HG03060 (cell line): ENCODE results near the gene PRKAR1B.

Experiments used
- ATAC-seq: cut with Tn5 transposase; IDR thresholded peaks from one replicate; pipeline ENCODE4 v1.9.1; 2021; ENCODE audit warnings: low read depth, moderate number of reproducible peaks; ENCODE audit not compliant: unreplicated experiment

Gene PRKAR1B

DNA sequence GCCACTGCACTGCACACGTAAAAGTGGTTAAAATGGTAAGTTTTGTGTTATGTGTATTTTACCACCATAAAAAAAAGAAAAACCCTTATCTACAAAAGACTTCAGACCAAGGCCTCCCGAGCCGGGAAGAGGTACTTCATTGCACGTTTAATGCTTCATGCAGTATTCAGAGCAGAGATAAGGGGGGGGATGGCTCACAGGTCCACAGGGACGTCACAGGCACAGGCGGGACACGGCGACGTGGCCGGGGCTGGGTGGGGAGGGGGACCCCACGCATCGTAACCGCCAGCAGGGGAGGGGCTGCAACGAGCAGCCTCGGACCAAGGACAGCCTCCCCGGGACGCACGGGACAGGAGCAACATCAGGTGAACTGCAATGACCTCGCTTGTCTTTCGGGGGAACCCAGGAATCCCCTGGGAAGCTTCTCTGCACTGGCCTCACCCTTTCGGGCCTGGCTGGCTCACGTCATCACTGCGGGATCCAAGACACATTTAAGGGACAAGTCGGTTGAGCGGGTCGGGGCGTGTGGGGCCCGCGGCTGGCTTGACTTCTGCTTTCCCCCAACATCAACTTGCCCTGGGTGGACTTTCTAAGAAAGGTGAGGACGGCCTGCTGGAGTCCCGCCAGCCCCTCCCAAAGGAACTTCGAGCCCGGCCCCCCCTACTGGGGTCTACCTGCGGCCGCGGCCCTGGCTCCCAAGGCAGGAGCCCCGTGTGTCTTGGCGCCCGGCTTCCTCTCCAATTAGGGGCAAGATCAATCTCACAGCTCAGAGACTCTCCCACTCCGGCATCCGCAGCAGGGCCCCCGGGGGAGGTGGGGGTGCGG lies 177.8 kb downstream of the PRKAR1B start:
- no peak for ATAC-seq

GRCh38 chr7:548401-548800 lies 178.7 kb downstream of the PRKAR1B start:
- ATAC-seq = no peak

DNA sequence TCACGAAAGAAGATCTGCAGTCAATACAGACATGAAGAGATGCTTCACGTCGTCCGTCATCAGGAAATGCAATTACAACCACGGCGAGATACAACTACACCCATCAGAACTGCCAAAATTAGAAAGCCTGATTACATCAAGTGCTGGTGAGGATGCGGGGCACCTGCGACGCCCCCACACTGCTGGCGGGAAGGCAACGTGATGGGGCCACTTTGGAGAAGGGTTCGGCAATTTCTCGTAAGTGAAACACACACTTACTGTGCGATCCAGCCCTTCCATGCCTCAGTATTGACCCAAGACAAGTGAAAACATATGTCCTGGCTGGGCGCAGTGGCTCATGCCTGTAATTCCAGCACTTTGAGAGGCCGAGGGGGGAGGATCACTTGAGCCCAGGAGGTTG lies 181.6 kb downstream of the PRKAR1B start:
- ATAC-seq = no peak

DNA sequence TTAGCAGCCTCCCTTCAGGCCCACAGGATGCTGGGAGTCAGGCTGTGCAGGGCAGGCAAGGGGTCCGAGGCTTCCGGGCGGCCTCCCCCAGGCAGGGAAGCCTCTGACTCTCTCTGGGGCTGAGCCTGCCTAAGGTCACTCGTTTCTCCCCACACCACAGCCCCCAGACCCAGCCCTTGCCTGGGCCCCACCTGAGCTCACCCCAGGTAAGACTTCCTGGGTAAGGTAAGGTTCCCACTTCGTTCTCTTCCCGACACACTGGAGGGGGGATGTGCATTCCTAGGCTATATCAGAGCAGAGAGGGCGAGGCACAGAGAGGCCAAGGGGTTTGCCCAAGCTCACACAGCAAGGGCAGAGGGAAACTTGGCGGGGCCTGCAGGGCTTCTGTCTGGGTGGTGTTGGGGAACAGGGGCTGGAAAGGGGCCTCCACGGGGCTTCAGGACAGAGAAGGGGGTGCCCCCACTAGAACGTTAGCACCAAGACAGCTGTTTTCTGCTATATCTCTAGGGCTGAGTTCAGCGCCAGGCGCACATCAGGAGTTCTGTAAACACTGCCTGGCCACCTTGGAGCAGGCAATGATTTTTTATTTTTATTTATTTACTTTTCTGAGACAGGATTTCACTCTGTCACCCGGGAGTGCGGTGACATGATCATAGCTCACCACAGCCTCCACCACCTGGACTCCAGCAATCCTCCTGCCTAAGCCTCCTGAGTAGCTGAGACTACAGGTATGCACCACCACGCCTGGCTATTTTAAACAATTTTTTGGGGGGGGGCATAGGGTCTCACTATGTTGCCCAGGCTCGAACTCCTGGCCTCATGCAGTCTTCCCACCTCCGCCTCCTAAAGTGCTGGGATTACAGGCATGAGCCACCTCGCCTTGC lies 182.5 kb downstream of the PRKAR1B start:
- ATAC-seq = no peak

DNA sequence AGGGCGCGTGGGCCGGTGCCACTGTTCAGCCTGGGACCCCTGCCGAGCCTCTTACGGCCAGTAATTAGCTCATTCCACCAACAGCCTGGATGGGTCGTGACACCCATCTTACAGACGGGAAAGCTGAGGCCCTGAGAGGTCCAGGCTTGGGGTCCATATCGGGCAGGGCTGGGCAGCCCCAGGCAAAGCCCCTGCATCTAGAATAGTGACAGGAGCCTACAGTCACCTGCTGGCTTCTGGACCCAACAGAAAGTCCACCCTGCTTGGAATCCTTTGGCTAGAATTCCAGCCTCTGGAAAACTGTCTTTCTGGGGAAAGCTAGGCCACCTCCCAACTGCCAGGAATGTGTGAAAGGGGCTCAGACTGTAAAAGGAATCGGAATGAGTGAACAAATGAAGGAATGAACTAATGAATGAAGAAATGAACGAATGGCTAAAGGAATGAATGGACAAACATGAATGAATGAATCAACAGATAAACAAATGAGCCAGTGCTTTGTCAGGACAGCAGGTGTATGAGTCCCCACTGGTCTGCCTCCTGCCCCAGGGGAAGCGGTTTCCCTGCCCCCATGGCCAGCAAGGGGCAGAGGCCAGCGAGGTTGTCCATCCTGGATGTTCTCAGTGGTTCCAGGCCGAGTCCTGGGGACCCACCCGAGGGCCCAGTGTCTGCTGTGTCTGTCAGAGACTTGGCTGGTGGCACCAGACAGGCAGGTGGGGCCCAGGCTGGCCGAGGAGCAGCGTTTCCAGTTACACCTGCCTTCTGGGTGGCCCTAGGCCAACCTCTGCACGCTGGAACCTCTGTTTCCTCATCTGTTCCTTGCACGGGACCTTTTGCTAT lies 183.4 kb downstream of the PRKAR1B start:
- no peak for ATAC-seq

- ATAC-seq = no peak
Measured at GRCh38 chr7:542713-543500, 184.2 kb downstream of the PRKAR1B start.

GRCh38 chr7:542131-542712 lies 184.9 kb downstream of the PRKAR1B start:
- no peak for ATAC-seq

- ATAC-seq = no peak
Measured at GRCh38 chr7:541661-542060, 185.4 kb downstream of the PRKAR1B start.

GRCh38 chr7:540997-541396 lies 186.1 kb downstream of the PRKAR1B start:
- no peak for ATAC-seq

GRCh38 chr7:540579-540978 lies 186.5 kb downstream of the PRKAR1B start:
- no peak for ATAC-seq

GRCh38 chr7:539731-540411 lies 187.2 kb downstream of the PRKAR1B start:
- no peak for ATAC-seq

DNA sequence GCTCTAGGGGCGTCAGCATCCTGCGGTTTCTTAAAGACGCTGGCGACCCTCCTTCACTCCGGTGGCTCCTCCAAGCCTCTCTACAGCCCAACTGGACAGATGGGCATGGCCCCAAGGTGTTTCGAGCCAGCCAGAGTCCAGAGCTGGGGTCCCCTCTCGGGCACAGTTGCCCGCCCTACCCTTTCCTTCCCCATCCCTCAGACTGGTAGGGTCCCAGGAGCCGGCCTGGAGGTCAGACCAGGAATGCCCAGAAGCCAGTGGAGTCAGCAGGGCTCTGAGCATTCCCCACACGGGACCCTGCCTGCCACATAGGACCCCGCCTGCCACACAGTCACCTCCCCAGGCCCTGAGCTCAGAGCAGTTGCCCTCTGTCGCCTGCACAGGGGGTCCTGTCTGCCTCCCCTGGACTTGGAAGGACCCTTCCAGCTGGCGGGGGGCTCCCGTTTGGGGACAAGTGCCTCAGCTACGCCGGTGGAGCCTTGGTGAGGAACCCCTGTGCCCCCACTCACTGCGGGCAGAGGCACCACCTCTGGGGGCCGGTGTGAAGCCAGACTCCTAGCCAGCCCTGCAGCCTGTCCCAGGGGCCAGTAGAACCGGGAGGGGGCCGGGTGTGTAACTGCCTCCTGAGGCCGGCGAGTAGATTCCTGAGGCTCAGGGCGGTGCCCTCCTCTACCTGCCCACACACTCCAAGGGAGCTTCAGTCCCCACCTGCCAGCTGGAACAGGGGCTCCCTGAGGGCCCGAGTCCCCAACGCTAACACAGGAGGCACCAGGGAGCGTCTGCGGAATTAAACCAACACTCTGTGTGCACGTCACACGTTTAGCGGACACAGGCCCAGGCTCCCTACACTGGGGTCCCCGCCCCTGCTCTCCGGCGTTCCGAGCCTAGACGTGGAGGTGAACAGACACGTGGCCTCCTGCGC lies 188.1 kb downstream of the PRKAR1B start:
- no peak for ATAC-seq

DNA sequence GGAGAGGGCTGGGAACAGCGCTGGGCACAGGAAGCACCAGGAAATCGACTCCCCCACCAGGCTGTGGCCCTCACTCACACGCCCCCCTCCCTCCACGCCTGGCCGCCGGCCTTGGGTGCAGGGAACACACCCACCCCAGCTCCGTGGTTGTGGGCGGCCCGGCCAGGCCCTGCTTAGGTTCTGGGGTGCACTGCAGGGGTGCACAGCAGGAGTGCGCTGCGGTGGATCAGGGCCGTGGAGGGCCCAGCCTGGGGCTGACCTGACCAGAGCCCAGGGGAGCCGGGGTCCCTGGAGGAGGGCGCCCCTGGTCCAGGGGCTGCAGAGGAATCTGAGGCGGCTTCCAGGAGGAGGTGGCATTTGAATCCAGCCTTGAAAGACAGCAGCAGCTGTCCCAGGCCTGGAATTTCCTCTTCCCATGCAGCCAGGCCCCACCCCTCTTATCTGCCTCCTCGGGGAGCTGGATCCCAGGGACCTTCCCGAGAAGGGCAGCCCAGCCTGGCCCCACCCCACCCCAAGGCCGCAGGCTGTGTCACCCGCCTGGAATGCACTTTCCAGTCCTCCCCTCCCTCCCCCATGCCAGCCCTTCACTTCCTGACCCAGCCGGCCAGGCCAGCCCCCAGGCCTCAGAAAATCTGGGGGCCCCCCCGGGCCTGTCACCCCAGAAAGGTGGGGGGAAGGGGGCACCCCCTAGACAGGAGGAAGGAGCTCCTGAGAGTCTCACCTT lies 189.0 kb downstream of the PRKAR1B start:
- ATAC-seq = no peak

DNA sequence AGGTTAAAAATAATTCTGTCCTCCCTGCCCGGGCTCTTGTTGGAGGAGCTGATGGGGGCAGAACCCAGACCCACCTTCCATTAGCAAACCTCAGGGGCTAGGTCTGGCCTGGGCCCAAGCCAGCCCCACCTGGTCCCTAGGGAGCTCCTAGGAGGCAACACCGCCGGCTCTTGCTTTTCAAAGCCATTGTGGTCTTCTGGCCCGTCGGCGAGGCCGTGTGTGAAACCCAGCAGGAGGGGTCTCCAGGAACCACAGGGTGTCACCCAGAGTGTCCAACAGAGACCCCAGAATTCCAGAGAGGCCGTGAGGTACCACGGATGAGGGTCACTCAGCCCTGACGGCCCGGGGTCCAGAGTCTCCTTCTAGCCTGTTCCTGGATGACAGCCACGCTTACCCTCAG lies 190.8 kb downstream of the PRKAR1B start:
- no peak for ATAC-seq

DNA sequence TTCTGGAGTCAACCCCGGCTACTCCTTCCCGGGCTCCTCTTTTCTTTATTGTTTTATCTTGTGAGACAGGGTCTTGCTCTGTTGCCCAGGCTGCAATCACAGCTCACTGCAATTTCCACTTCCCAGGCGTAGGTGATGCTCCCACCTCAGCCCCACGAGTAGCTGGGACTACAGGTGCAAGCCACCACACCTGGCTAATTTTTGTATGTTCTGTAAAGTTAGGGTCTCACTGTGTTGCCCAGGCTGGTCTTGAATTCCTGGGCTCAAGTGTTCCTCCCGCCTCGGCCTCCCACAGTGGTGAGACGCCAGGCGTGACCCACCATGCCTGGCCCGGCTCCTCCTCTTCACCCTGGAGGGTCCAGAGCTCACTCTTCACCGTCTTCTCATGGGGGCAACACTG lies 192.1 kb downstream of the PRKAR1B start:
- ATAC-seq = no peak

DNA sequence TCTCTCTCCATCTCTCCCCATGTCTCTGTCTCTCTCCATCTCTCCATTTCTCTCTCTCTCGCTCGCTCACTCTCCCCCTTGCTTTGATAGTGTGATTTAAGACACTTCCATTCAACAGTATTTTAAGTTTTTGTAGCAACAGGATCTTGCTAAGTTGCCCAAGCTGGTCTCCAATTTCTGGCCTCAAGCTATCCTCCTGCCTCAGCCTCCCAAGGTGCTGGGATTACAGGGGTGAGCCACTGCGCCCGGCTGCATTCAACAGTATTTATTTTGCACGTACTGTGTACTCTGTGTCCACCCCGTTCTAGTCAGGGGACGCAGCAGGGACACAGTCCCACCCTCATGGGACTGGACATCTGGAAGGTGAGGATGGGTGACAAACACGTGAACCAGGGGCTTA lies 193.0 kb downstream of the PRKAR1B start:
- no peak for ATAC-seq

DNA sequence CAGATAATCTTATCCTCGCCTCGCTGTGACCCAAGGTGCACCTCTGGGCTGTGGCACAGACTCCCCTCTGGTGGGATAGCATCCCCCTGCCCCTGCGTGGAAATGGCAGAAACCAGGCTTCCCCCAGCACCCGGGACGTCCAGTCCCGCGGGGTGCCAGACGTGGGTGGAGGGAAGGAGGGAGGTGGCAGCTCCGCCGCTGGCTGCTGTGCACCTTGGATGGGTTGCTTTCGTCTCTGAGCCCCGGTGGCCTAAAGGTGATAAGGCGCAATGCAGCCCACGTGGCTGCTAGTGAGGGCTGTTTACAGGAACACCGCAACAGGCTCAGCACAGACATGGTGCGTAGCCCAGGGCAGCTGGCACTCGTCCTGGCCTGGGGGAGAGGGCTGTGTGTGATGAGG lies 193.8 kb downstream of the PRKAR1B start:
- ATAC-seq = no peak
